ENCODE results near the gene NR3C2.

The NR3C2 gene

GRCh38 chr4:148441986-148442831 is at the start of gene NR3C2:
NR3C2 (minus strand) TSS chr4:148442414.
- peak; percentile 78 for DNase-seq

GRCh38 chr4:148487181-148487580 is 45.0 kb upstream of the NR3C2 start:
- DNase-seq, result no peak

- no peak for DNase-seq
Measured at GRCh38 chr4:148481636-148482035, 39.4 kb upstream of the NR3C2 start.

- DNase-seq, result no peak
Measured at GRCh38 chr4:148477276-148477675, 35.1 kb upstream of the NR3C2 start.

- DNase-seq, result no peak
Measured at GRCh38 chr4:148469938-148470337, 27.7 kb upstream of the NR3C2 start.

GRCh38 chr4:148454835-148455234 is 12.6 kb upstream of the NR3C2 start:
- DNase-seq, result no peak

GRCh38 chr4:148453833-148454232 is 11.6 kb upstream of the NR3C2 start:
- DNase-seq, result no peak

GRCh38 chr4:148452970-148453369 is 10.8 kb upstream of the NR3C2 start:
- DNase-seq, result no peak

GRCh38 chr4:148449921-148450320 is 7.7 kb upstream of the NR3C2 start:
- no peak for DNase-seq

GRCh38 chr4:148448141-148448540 is 5.9 kb upstream of the NR3C2 start:
- DNase-seq, result no peak

GRCh38 chr4:148447681-148448080 is 5.5 kb upstream of the NR3C2 start:
- DNase-seq, result no peak

- no peak for DNase-seq
Measured at GRCh38 chr4:148445860-148446330, 3.7 kb upstream of the NR3C2 start.

- no peak for DNase-seq
Measured at GRCh38 chr4:148445071-148445859, 3.1 kb upstream of the NR3C2 start.

- DNase-seq, result no peak
Measured at GRCh38 chr4:148444296-148445070, 2.3 kb upstream of the NR3C2 start.

GRCh38 chr4:148443512-148444295 is 1.5 kb upstream of the NR3C2 start:
- DNase-seq, result no peak

GRCh38 chr4:148442832-148443511 is 758 bp upstream of the NR3C2 start:
- no peak for DNase-seq

- DNase-seq, result no peak
Measured at GRCh38 chr4:148441624-148441985, 609 bp downstream of the NR3C2 start.

GRCh38 chr4:148438047-148438446 is 4.2 kb downstream of the NR3C2 start:
- DNase-seq, result no peak

GRCh38 chr4:148437439-148437838 is 4.8 kb downstream of the NR3C2 start:
- no peak for DNase-seq

GRCh38 chr4:148436512-148436911 is 5.7 kb downstream of the NR3C2 start:
- no peak for DNase-seq

- DNase-seq, result no peak
Measured at GRCh38 chr4:148435654-148436406, 6.4 kb downstream of the NR3C2 start.

All from cortex of kidney (tissue), 1 donor.